GM06990 (cell line): ENCODE data around the gene SAP25.

Experiments used
- DNase-seq: peaks from one replicate; pipeline ENCODE4 v3.0.0-alpha.2; 2011; ENCODE audit not compliant: insufficient read length; ENCODE audit errors: extremely low read depth
- H3K27me3 ChIP-seq: replicated peaks from 2 replicates; pipeline ENCODE4 v1.6.0; 2011; ENCODE audit warnings: low read length; ENCODE audit not compliant: control insufficient read depth, insufficient read depth
- H3K36me3 ChIP-seq: 2 replicates; pipeline ENCODE4 v1.5.1; 2011; ENCODE audit warnings: low read length; ENCODE audit not compliant: control insufficient read depth, insufficient read depth
- H3K4me3 ChIP-seq: replicated peaks from 2 replicates; pipeline ENCODE4 v1.5.1; 2011; ENCODE audit warnings: low read depth, mild to moderate bottlenecking, control low read depth, low read length
- CTCF ChIP-seq: IDR thresholded peaks from 2 replicates; pipeline ENCODE4 v1.5.1; 2011; ENCODE audit warnings: low read length, control low read depth, mild to moderate bottlenecking, inconsistent platforms; ENCODE audit not compliant: insufficient read depth, poor library complexity, severe bottlenecking

Gene SAP25

GRCh38 chr7:100584683-100585510 lies 11.2 kb upstream of the SAP25 start:
- Histone ChIP-seq H3K36me3 (peaks cover 15% of the 10 kb centered on the region), H3K27me3 (no peaks in the 10 kb centered on the region), H3K4me3 (peak overlapping the region; percentile 72)
- DNase-seq: no peak
- no peak for TF ChIP-seq CTCF

GRCh38 chr7:100584054-100584682 lies 10.5 kb upstream of the SAP25 start:
- Histone ChIP-seq H3K36me3 (peaks cover 19% of the 10 kb centered on the region), H3K27me3 (no peaks in the 10 kb centered on the region), H3K4me3 (peak overlapping the region; percentile 72)
- TF ChIP-seq CTCF: no peak
- DNase-seq: no peak

GRCh38 chr7:100583132-100584053 lies 9.7 kb upstream of the SAP25 start:
- Histone ChIP-seq H3K4me3 (peak overlapping the region; percentile 72), H3K36me3 (peaks cover 23% of the 10 kb centered on the region), H3K27me3 (no peaks in the 10 kb centered on the region)
- DNase-seq: peak; percentile 70
- no peak for TF ChIP-seq CTCF

GRCh38 chr7:100582650-100583049 lies 8.9 kb upstream of the SAP25 start:
- Histone ChIP-seq H3K4me3 (no peak overlapping the region), H3K27me3 (no peaks in the 10 kb centered on the region), H3K36me3 (peaks cover 29% of the 10 kb centered on the region)
- no peak for TF ChIP-seq CTCF
- DNase-seq: no peak

GRCh38 chr7:100582041-100582579 lies 8.4 kb upstream of the SAP25 start:
- TF ChIP-seq CTCF: no peak
- Histone ChIP-seq H3K27me3 (no peaks in the 10 kb centered on the region), H3K36me3 (peaks cover 31% of the 10 kb centered on the region), H3K4me3 (no peak overlapping the region)
- no peak for DNase-seq
